ENCODE data around the gene TGFB1. TPM values are rescaled to one million over a fixed set of nuclear protein-coding genes. Genes with fewer than 3 reads are reported as not detected.
"Not testable (repeated sequence)": the region's sequence is repeated elsewhere in the genome, so short reads cannot be mapped to it uniquely, and the experiment has no call there.

Gene TGFB1
- total RNA-seq (2014; rRNA removed; shearing (Covaris generic)): 5.7 and 10.1 TPM in 2 replicates

- in situ Hi-C loops (cut with HindIII; ENCODE audit: low sequenced_read_pairs): no loop called here
- peak; percentile 20 for DNase-seq (ENCODE audit: low spot score)
These were observed at the start of gene TGFB1 for GRCh38 chr19:41353466-41354342. TSS of gene TGFB1 (minus strand) at chr19:41353922. CDS start at chr19:41353044, 878 bp downstream.

- in situ Hi-C loops (cut with HindIII; ENCODE audit: low sequenced_read_pairs): no loop called here
- no peak for DNase-seq (ENCODE audit: low spot score)
These were observed 48.3 kb upstream of the TGFB1 start for GRCh38 chr19:41402010-41402409.

- no peak for DNase-seq (ENCODE audit: low spot score)
- in situ Hi-C loops (cut with HindIII; ENCODE audit: low sequenced_read_pairs): no loop called here
These were observed 47.8 kb upstream of the TGFB1 start for GRCh38 chr19:41401483-41401882.

GRCh38 chr19:41399525-41399924, 45.8 kb upstream of the TGFB1 start:
- in situ Hi-C loops (cut with HindIII; ENCODE audit: low sequenced_read_pairs): no loop called here
- no peak for DNase-seq (ENCODE audit: low spot score)

GRCh38 chr19:41399091-41399490, 45.4 kb upstream of the TGFB1 start:
- DNase-seq (ENCODE audit: low spot score): no peak
- in situ Hi-C loops (cut with HindIII; ENCODE audit: low sequenced_read_pairs): no loop called here

- DNase-seq (ENCODE audit: low spot score): no peak
- in situ Hi-C loops (cut with HindIII; ENCODE audit: low sequenced_read_pairs): no loop called here
These were observed 44.9 kb upstream of the TGFB1 start for GRCh38 chr19:41398598-41398997.

- in situ Hi-C loops (cut with HindIII; ENCODE audit: low sequenced_read_pairs): no loop called here
- no peak for DNase-seq (ENCODE audit: low spot score)
These were observed 44.3 kb upstream of the TGFB1 start for GRCh38 chr19:41398050-41398418.

GRCh38 chr19:41397086-41398049, 43.6 kb upstream of the TGFB1 start, which contains the start of the genes BCKDHA and EXOSC5:
TSS of gene BCKDHA (plus strand) at chr19:41397818. CDS start at chr19:41397828, 10 bp downstream.
TSS of gene EXOSC5 (minus strand) at chr19:41397359. CDS start at chr19:41397328, 31 bp downstream.
- DNase-seq (ENCODE audit: low spot score): peak; percentile 100
- in situ Hi-C loops (cut with HindIII; ENCODE audit: low sequenced_read_pairs): no loop called here

- DNase-seq (ENCODE audit: low spot score): no peak
- in situ Hi-C loops (cut with HindIII; ENCODE audit: low sequenced_read_pairs): no loop called here
These were observed 41.6 kb upstream of the TGFB1 start for GRCh38 chr19:41395355-41395754.

GRCh38 chr19:41392775-41393174, 39.1 kb upstream of the TGFB1 start:
- in situ Hi-C loops (cut with HindIII; ENCODE audit: low sequenced_read_pairs): no loop called here
- no peak for DNase-seq (ENCODE audit: low spot score)

- no peak for DNase-seq (ENCODE audit: low spot score)
- in situ Hi-C loops (cut with HindIII; ENCODE audit: low sequenced_read_pairs): no loop called here
These were observed 37.9 kb upstream of the TGFB1 start for GRCh38 chr19:41391618-41392017.

- no peak for DNase-seq (ENCODE audit: low spot score)
- in situ Hi-C loops (cut with HindIII; ENCODE audit: low sequenced_read_pairs): no loop called here
These were observed 32.7 kb upstream of the TGFB1 start for GRCh38 chr19:41386442-41386841.

GRCh38 chr19:41384351-41384750, 30.6 kb upstream of the TGFB1 start:
- in situ Hi-C loops (cut with HindIII; ENCODE audit: low sequenced_read_pairs): no loop called here
- DNase-seq (ENCODE audit: low spot score): no peak

GRCh38 chr19:41381536-41381935, 27.8 kb upstream of the TGFB1 start:
- in situ Hi-C loops (cut with HindIII; ENCODE audit: low sequenced_read_pairs); DNase-seq (ENCODE audit: low spot score): not testable (repeated sequence)

GRCh38 chr19:41377977-41378709, 24.4 kb upstream of the TGFB1 start:
- no peak for DNase-seq (ENCODE audit: low spot score)
- in situ Hi-C loops (cut with HindIII; ENCODE audit: low sequenced_read_pairs): no loop called here

GRCh38 chr19:41376998-41377365, 23.3 kb upstream of the TGFB1 start:
- in situ Hi-C loops (cut with HindIII; ENCODE audit: low sequenced_read_pairs): no loop called here

GRCh38 chr19:41376241-41376997, 22.7 kb upstream of the TGFB1 start, which contains the start of gene TMEM91:
TSS of gene TMEM91 (plus strand) at chr19:41376533. CDS start at chr19:41378310, 1,777 bp downstream.
- no peak for DNase-seq (ENCODE audit: low spot score)
- in situ Hi-C loops (cut with HindIII; ENCODE audit: low sequenced_read_pairs): no loop called here

More at GRCh38 chr19:41376998-41377365, 23.3 kb upstream of the TGFB1 start:
- DNase-seq (ENCODE audit: low spot score): no peak

GRCh38 chr19:41373993-41374392, 20.3 kb upstream of the TGFB1 start:
- in situ Hi-C loops (cut with HindIII; ENCODE audit: low sequenced_read_pairs): no loop called here

More at GRCh38 chr19:41373993-41374392, 20.3 kb upstream of the TGFB1 start:
- DNase-seq (ENCODE audit: low spot score): peak; percentile 80
